HG03442 (cell line): ENCODE measurements around the gene ITGA11.

Source experiments
- ATAC-seq: cut with Tn5 transposase; IDR thresholded peaks from one replicate; pipeline ENCODE4 v1.9.1; 2021; ENCODE audit warnings: mild to moderate bottlenecking, moderate library complexity; ENCODE audit not compliant: unreplicated experiment

Gene ITGA11

GRCh38 chr15:68277603-68278344 is 154.2 kb downstream of the ITGA11 start, which contains the start of gene FEM1B:
Gene FEM1B (plus strand): TSS chr15:68277745. CDS start chr15:68278418, 673 bp downstream.
- ATAC-seq = peak; percentile 65

GRCh38 chr15:68277131-68277602 is 154.8 kb downstream of the ITGA11 start:
- ATAC-seq = no peak

GRCh38 chr15:68276668-68277067 is 155.3 kb downstream of the ITGA11 start:
- no peak for ATAC-seq

- ATAC-seq = no peak
Measured at GRCh38 chr15:68275165-68275746, 156.7 kb downstream of the ITGA11 start.

GRCh38 chr15:68274201-68274848 is 157.6 kb downstream of the ITGA11 start:
- ATAC-seq = no peak

GRCh38 chr15:68272721-68273271 is 159.2 kb downstream of the ITGA11 start:
- ATAC-seq = no peak

- ATAC-seq = no peak
Measured at GRCh38 chr15:68271854-68272471, 160.0 kb downstream of the ITGA11 start.

GRCh38 chr15:68268405-68268804 is 163.6 kb downstream of the ITGA11 start:
- no peak for ATAC-seq

- ATAC-seq = no peak
Measured at GRCh38 chr15:68265674-68266073, 166.3 kb downstream of the ITGA11 start.

GRCh38 chr15:68265081-68265480 is 166.9 kb downstream of the ITGA11 start:
- no peak for ATAC-seq

GRCh38 chr15:68264282-68264681 is 167.7 kb downstream of the ITGA11 start:
- no peak for ATAC-seq

GRCh38 chr15:68262514-68263356 is 169.2 kb downstream of the ITGA11 start:
- ATAC-seq = no peak

- ATAC-seq = no peak
Measured at GRCh38 chr15:68261980-68262379, 170.0 kb downstream of the ITGA11 start.

- no peak for ATAC-seq
Measured at GRCh38 chr15:68261241-68261640, 170.7 kb downstream of the ITGA11 start.

GRCh38 chr15:68259883-68260282 is 172.1 kb downstream of the ITGA11 start:
- ATAC-seq = no peak

GRCh38 chr15:68258692-68259091 is 173.3 kb downstream of the ITGA11 start:
- no peak for ATAC-seq

- ATAC-seq = no peak
Measured at GRCh38 chr15:68256675-68257450, 175.1 kb downstream of the ITGA11 start.

- ATAC-seq = no peak
Measured at GRCh38 chr15:68252925-68253534, 178.9 kb downstream of the ITGA11 start.
